Glutamatergic neuron (in vitro differentiated cells): ENCODE data around the gene XRCC6. TPM values are rescaled to one million over a fixed set of nuclear protein-coding genes. Genes with fewer than 3 reads are reported as not detected.

Source experiments
- DNase-seq: peaks from one replicate; pipeline ENCODE4 v3.0.0; 2022
- H3K27ac Mint-ChIP-seq: one replicate; pipeline ENCODE4 v1.8.0; 2020; ENCODE audit warnings: mild to moderate bottlenecking, mixed read lengths, inconsistent platforms; ENCODE audit not compliant: unreplicated experiment
- H3K27me3 Mint-ChIP-seq: one replicate; pipeline ENCODE4 v1.8.0; 2020; ENCODE audit warnings: mild to moderate bottlenecking, moderate library complexity, mixed read lengths, inconsistent platforms; ENCODE audit not compliant: unreplicated experiment
- H3K36me3 Mint-ChIP-seq: one replicate; pipeline ENCODE4 v1.8.0; 2020; ENCODE audit warnings: mild to moderate bottlenecking, mixed read lengths, inconsistent platforms; ENCODE audit not compliant: unreplicated experiment
- H3K4me1 Mint-ChIP-seq: one replicate; pipeline ENCODE4 v1.8.0; 2020; ENCODE audit warnings: mild to moderate bottlenecking, low read depth, mixed read lengths, inconsistent platforms; ENCODE audit not compliant: unreplicated experiment
- H3K4me3 Mint-ChIP-seq: one replicate; pipeline ENCODE4 v1.8.0; 2020; ENCODE audit warnings: mild to moderate bottlenecking, mixed read lengths, inconsistent platforms; ENCODE audit not compliant: unreplicated experiment
- H3K9me3 Mint-ChIP-seq: one replicate; pipeline ENCODE4 v1.8.0; 2020; ENCODE audit warnings: mild to moderate bottlenecking, moderate library complexity, mixed read lengths, inconsistent platforms; ENCODE audit not compliant: unreplicated experiment
- total RNA-seq: library from RNA; stranded (reverse); fragmentation: NEBNext Ultra II Directional; extraction: Animal tissue kit (Norgen Biotek cat#: 25700); gene quantifications from one replicate; pipeline ENCODE4 v1.2.1, GENCODE V29; 2021; ENCODE audit not compliant: unreplicated experiment
- TF ChIP-seq, protein P1 (sequence below): fragments of 200-600 bp; sonication (generic); IDR thresholded peaks from one replicate; pipeline ENCODE4 v1.5.0; 2021; ENCODE audit not compliant: partially characterized antibody, unreplicated experiment

The XRCC6 gene
- total RNA-seq, 1 donor from 2014 or later = 155 TPM

DNA sequence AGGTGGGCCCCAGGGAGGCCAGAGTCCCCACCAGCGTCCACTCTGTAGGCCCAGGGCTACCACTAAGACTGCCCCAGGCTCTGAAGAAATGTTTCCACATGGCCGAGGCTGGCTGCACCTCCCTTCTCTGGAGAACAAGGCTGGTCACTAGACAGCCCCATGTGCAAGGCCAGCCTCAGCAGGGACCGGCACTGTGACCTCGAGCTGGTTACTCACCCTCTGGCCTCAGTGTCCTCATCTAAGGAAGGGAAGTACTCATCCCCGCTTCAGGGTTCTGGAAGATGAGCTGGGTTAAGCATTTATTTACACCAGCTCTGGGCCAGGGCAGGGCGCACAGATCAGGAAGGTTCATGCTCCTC is 41.1 kb upstream of the XRCC6 start:
- no peak for DNase-seq
- Mint-ChIP-seq H3K4me1 (peaks cover 5% of the 10 kb centered on the region), H3K9me3 (peaks cover 2% of the 10 kb centered on the region), H3K27ac (no peak overlapping the region), H3K4me3 (no peak overlapping the region), H3K27me3 (peaks cover 7% of the 10 kb centered on the region), H3K36me3 (no peaks in the 10 kb centered on the region)
- TF ChIP-seq, protein P1, sequence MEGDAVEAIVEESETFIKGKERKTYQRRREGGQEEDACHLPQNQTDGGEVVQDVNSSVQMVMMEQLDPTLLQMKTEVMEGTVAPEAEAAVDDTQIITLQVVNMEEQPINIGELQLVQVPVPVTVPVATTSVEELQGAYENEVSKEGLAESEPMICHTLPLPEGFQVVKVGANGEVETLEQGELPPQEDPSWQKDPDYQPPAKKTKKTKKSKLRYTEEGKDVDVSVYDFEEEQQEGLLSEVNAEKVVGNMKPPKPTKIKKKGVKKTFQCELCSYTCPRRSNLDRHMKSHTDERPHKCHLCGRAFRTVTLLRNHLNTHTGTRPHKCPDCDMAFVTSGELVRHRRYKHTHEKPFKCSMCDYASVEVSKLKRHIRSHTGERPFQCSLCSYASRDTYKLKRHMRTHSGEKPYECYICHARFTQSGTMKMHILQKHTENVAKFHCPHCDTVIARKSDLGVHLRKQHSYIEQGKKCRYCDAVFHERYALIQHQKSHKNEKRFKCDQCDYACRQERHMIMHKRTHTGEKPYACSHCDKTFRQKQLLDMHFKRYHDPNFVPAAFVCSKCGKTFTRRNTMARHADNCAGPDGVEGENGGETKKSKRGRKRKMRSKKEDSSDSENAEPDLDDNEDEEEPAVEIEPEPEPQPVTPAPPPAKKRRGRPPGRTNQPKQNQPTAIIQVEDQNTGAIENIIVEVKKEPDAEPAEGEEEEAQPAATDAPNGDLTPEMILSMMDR = no peak

DNA sequence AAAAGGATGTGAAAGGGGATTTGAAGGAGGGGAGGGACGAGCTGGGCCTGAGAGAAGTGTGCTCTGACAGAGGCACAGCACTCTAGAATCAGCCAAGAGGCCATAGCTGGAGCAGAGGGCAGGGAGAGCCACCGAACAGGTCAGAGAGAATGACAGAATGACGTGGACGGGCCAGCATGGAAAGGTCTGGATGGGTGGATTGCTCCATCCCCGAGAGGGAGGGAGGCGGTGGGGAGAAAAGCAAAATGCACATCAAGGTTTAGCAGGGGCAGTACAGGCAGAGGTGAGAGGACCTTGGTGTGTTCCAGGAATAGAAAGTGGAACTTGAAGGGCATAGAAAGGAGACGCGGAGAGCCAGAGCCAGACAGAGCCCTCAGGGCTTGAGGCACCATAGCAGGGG is 38.4 kb upstream of the XRCC6 start:
- Mint-ChIP-seq H3K9me3 (peaks cover 4% of the 10 kb centered on the region), H3K4me1 (no peaks in the 10 kb centered on the region), H3K4me3 (no peak overlapping the region), H3K27me3 (peaks cover 6% of the 10 kb centered on the region), H3K36me3 (no peaks in the 10 kb centered on the region), H3K27ac (no peak overlapping the region)
- TF ChIP-seq, protein P1 = no peak
- DNase-seq = no peak

DNA sequence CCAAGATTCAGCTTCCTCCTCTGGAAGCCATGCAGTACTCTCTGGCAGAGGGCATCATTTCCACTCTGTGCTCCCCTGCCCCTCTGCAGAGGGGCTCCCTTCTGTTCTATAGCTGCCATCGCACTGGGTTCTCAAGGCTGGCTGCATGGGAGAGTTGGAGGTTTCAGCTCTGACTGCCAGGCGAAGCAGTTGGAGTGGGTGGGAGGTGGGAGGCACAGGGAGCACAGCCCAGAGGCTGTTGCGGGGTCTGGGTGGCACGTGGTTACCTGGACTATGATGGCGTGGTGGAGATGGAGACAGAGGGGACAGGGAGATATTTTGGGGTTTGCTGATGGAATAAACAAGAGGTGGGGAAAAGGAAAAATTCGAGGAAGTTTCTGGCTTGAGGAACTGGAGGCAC is 36.2 kb upstream of the XRCC6 start:
- Mint-ChIP-seq H3K9me3 (peaks cover 6% of the 10 kb centered on the region), H3K27ac (no peak overlapping the region), H3K27me3 (peaks cover 6% of the 10 kb centered on the region), H3K36me3 (no peaks in the 10 kb centered on the region), H3K4me1 (no peaks in the 10 kb centered on the region), H3K4me3 (no peak overlapping the region)
- DNase-seq = no peak
- TF ChIP-seq, protein P1 = no peak

DNA sequence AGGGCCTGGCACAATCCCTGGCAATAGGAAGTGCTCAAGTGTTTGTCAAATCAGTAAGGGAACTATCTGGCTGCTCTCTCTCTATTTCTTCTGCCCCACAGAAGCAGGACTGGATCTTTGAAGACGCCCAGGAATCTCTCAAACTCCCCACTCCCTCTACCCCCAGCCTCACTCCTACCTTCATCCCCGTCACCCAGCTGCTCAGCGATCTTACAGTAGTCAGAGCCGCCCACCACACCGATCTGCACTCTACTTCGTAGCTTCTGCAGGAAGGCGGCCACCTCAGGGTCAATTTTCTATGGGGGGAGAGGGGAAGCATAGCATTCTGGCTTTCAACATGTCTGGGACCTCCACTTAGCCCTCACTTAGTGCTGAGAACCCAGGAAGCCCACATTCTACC is 35.2 kb upstream of the XRCC6 start:
- Mint-ChIP-seq H3K36me3 (no peaks in the 10 kb centered on the region), H3K4me3 (no peak overlapping the region), H3K27me3 (peaks cover 6% of the 10 kb centered on the region), H3K27ac (no peak overlapping the region), H3K4me1 (no peaks in the 10 kb centered on the region), H3K9me3 (peaks cover 6% of the 10 kb centered on the region)
- no peak for DNase-seq
- TF ChIP-seq, protein P1 = no peak

DNA sequence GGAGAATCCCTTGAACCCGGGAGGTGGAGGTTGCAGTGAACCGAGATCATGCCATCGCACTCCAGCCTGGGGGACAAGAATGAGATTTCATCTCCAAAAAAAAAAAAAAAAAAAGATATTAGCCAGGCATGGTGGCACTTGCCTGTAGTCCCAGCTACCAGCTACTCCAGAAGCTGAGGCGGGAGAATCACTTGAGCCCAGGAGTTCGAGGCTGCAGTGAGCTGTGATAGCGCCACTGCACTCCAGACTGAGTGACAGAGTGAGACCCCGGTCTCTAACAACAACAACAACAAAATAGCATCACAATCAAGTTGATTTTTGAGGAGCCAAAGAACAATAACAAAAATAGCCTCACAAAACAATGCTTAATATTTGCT is 33.8 kb upstream of the XRCC6 start:
- no peak overlapping the region for H3K27ac Mint-ChIP-seq
- H3K27me3 Mint-ChIP-seq = peaks cover 5% of the 10 kb centered on the region
- H3K4me1 Mint-ChIP-seq = no peaks in the 10 kb centered on the region
- peaks cover 6% of the 10 kb centered on the region for H3K9me3 Mint-ChIP-seq
- H3K36me3 Mint-ChIP-seq = no peaks in the 10 kb centered on the region
- TF ChIP-seq, protein P1 = no peak
- no peak for DNase-seq
- H3K4me3 Mint-ChIP-seq = no peak overlapping the region
